Stimulated activated CD4-positive, alpha-beta T cell treated with anti-CD3 and anti-CD28 coated beads, Interleukin-12 subunit alpha, Interleukin-12 subunit beta, amount 100 ng/mL, for 24 hours (primary cell): Measurements from ENCODE around the gene SIRT6.
"Not testable (repeated sequence)": the region's sequence is repeated elsewhere in the genome, so short reads cannot be mapped to it uniquely, and the experiment has no call there.

ENCODE experiments used
- DNase-seq, 2 experiments: peaks; one replicate each; pipeline ENCODE4 v3.0.0-alpha.2; 2020; ENCODE audit warnings: low read depth in 2 of 2

Gene SIRT6

DNA sequence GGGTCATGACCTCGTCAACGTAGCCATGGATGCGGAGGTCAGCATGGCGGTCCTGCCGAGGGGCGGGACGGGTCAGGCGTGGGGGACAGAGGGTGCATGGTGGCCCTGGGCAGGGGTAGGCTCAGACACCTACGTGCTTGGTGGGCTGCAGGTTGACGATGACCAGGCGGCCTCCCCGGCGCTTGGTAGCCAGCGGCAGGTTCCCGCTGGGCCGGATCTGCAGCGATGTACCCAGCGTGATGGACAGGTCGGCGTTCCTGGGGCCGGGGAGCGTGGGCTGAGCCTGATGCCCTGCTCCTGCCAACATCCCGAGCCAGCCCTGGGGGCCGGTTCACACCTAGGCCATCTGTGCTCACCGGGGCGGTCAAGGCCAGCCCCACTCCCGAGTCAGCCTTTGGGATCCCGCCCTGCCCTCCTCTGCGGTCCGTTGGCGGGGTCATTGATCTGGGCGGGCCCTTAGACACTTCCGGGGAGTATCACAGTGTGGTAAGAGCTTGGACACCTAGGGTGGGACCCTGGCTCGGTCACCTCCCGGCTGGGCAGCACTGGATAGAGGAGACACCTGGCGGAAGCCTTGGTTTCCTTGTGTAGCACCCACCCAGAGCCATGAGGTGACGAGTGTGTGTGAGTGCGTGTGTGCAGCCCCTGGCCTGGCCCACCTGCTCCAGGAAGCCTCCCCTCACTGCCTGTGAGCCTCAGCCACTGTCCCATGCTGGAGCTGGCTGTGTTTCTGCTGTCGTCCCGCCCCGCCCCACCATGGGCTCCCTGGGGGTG, 7.3 kb downstream of the SIRT6 start:
- DNase-seq: no peak

DNA sequence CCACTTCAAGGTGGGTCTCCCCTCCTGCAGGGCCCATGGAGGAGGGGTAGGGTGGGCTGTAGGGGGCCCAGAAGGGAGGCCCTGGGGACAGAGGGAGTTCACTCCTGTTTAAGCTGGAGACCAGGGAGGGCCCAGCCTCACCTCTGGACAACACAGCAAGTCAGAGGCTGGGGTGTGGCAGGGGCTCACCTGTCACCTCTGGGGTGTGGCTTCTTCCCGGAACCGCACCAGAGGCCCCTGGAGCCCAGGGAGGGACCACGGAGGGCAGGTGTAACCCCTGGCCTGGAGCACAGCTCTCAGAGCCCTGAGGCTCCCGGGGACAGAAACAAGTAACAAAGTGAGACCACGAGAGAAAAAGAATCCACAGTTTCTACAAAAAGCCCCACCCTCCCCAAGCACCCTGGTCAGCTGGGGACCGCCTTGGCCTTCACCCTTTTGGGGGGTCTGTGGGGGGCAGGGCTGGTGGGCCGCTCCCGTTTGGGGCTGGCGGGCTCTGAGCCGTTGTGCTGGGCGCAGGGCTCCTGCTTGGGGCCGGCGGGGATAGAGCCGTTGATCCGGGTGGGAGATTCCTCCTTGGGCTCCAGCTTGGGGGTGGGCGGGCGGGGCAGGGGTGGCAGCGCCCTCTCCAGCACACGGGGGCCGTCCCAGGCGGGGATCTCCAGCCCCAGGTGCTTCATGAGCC, 8.0 kb downstream of the SIRT6 start:
- no peak for DNase-seq

DNA sequence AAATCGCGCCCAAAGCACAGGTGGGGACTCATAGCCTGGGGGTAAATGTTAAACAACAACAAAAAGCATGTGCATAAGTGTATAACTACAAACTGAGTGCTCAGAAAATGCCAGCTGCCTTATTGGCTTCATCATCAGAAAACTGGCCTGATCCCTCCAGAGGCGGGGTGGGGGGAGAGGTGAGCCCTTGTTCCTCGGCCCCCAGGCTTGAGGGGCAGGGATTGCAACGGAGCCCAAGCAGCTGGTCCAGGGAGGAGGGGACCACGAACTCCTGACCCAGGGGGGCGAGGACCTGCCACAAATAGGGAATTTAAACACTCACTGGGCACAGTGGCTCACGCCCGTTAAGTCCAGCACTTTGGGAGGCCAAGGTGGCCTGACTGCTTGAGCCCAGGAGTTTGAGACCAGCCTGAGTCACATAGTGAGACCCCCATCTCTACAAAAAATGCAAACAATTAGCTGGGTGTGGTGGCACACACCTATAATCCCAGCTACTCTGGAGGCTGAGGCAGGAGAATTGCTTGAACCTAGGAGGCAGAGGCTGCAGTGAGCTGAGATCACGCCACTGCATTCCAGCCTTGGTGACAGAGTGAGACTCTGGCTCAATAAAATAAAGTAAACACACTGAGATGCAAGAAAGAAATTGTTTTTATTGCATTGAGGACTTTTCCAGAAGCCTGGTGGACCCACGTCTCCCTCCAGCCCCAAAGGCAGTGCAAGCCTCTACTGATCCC, 8.7 kb downstream of the SIRT6 start:
- DNase-seq: no peak

DNA sequence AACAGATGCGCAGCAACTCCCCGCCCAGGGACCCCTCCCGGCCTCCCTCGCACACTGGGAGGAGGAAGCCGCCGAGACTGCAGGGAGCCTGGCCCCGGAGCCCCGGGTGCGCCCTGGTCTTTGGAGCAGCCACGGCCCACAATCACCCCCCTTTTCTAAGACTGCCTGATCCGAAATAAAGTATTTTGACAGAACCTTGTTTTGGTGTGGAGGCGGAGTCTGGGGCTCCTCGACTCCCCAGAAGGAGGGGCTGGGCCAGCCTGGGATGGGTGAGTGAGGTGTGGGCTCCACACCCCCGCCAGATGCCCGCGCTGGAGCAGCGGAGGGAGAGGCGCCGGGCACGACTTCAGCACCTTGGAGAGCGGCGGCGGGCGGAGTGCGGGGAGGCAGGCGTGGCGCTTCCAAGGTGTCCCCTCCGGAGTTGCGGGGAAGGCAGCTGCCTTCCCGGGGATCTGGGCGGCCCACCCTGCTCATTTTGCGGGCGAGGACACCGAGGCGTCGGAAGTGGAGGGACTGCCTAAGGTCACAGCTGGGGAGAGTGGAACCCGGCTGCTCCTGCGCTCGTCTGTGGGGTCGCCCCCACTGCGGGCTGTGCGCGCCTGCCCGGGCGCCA, 9.4 kb downstream of the SIRT6 start:
- DNase-seq: peak; percentile 31 to 51

DNA sequence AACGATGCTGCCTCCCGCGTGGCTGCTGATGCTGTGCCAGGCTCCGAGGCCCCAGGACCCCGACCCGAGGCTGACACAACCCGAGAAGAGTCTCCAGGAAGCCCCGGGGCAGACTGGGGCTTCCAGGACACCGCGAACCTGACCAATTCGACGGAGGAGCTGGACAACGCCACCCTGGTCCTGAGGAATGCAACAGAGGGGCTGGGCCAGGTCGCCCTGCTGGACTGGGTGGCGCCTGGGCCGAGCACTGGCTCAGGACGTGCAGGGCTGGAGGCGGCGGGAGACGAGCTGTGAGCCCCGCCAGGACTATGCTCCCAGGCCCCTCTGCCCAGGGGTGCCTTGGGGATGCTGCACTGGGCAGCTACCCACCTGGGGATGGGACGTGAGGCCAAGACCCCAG, 10.7 kb downstream of the SIRT6 start:
- DNase-seq: no peak

DNA sequence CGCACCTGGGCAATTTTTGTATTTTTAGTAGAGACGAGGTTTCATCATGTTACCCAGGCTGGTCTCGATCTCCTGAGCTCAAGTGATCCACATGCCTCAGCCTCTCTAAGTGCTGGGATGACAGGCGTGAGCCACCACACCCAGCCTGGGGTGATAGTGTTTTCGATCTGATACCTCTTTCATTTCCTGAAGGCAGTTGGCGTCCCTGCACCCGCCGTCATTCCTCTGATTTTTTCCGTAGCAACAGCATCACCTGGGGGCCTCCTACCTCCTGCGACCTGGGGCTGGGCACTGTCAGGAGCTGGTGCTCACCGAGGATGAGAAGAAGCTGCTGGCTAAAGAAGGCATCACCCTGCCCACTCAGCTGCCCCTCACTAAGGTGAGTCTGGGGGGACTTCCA, 18.1 kb downstream of the SIRT6 start:
- no peak for DNase-seq

DNA sequence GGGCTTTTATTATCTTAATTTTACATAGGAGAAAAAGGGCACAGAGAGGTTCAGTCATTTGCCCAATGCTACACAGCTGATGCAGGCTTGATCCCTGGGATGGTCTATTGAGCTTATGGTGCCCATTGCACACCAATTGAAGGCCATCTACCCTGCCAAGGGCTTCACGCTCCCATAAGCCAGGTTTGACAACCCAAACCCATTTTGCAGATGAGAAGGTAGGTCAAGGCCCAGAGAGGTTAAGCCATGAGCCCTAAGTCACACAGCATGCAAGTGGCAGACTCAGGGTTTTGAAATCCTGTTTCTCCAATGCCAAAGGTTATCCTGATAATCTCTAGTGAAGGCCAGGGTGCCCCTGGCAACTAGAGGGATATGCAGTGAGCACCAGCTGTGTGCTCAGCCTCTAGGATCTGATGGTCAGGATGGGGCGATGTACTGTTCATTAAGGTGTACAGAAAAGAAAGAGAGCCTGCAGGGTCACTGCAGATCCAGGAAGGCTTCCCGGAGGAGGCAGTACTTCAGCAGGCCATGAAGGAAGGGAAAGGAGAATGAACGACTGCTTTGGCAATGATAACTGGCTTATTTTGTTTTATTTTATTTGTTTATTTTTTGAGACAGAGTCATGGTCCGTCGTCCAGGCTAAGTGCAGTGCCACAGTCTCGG, 20.8 kb downstream of the SIRT6 start:
- DNase-seq: no peak

DNA sequence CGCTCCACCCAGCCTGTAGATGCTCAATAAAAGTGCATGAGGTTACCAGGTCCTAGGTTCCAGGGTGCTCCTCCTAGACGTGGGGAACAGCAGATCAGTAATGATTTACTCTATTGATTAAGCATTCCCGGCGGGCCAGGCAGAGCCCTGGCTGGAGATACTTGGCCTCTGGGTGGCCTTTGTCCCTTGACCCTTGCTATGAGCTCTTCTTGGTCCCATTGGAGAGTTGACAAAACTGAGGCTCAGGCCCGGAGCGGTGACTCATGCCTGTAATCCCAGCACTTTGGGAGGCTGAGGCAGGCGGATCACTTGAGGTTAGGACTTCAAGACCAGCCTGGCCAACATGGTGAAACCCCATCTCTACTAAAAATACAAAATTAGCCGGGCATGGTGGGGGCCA, 24.4 kb downstream of the SIRT6 start:
- DNase-seq: not testable (repeated sequence)

DNA sequence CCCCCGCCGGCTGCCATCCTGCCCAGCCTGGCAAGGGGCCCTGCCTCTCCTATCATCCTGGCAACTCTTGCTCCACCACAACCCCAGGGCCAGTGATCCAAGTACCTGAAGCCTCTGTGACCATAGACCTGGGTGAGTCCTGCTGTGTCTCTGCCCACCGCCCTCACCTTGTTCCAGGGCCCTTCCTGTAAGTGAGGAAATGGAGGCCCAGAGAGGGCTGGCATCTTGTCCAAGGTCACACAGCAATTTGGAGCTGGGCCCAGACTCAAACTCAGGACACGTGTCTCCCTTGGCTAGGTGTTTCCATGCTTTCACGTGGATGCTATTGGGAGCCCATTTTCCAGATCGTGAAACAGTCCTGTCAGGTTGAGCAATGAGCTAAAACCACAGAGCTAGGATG, 25.2 kb downstream of the SIRT6 start:
- no peak for DNase-seq

DNA sequence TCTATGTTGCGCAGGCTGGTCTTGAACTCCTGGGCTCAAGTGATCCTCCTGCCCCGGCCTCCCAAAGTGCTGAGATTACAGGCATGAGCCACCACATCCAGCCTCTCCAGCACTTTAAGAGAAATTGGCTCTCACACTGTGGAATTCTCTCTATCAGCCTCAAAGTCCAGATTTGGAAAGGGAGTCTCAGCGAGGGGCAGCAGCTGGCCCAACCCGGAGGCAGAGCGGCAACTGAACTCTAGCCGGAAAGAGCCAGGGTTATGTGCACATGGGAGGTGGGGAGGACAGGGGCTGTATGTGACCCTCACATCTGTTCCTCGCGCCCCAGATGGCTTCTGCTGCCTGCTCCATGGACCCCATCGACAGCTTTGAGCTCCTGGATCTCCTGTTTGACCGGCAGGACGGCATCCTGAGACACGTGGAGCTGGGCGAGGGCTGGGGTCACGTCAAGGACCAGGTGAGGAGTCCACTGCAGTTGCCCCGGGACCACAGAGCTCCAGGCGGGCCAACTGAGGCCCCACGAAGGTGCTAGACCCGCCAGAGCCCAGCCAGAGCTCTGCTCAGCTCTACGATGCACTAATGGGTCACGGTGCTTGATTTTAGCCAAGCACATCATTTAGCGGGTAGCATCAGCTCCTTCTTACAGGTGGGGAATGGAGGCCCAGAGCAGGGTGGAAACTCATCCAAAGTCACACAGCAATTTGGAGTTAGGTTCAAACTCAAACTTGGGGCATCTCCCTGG, 27.6 kb downstream of the SIRT6 start:
- no peak for DNase-seq

DNA sequence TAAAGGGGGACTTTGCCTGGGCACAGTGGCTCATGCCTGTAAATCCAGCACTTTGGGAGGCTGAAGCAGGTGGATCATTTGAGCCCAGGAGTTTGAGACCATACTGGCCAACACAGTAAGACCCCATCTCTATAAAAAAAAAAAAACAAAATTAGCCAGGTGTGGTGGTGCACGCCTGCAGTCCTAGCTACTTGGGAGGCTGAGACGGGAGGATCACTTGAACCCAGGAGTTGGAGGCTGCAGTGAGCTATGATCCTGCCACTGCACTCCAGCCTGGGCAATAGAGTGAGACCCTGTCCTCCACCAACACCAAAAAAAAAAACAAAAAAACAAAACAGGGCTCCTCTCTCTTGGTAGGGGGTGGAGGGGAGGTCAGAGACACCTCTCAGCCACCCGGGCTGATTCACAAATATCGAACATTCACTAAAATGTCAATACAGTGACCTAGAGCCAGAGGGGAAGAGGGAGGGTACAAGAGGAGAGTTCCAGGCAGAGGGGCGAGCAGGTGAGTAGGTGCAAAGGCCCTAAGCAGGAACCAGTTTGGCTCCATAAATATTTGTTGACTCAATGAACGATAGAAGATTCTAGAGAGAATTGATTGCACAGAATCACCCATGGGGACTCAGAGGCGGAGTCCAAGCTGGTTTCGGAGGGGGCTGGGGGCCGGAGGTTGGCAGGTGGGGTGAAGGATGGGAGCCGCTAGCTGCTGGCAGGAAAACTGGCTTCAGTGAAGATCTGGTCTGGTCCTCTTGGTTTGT, 29.9 kb downstream of the SIRT6 start:
- DNase-seq: no peak

DNA sequence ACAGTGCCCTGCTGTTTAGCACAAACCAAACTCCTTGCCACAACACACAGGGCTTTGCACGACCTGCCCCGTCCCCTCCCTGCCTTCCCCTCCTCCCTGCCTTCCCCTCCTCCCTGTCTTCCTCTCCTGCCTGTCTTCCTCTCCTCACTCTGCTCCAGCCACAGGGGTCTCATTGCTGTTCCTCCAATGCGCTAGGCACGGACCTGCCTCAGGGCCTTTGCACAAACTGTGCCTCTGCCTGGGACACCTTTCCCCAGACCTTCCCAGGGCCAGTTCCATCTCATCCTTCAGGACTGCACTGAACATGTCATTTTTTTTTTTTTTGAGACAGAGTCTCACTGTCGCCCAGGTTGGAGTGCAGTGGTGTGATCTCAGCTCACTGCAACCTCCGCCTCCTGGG, 30.7 kb downstream of the SIRT6 start:
- no peak for DNase-seq

DNA sequence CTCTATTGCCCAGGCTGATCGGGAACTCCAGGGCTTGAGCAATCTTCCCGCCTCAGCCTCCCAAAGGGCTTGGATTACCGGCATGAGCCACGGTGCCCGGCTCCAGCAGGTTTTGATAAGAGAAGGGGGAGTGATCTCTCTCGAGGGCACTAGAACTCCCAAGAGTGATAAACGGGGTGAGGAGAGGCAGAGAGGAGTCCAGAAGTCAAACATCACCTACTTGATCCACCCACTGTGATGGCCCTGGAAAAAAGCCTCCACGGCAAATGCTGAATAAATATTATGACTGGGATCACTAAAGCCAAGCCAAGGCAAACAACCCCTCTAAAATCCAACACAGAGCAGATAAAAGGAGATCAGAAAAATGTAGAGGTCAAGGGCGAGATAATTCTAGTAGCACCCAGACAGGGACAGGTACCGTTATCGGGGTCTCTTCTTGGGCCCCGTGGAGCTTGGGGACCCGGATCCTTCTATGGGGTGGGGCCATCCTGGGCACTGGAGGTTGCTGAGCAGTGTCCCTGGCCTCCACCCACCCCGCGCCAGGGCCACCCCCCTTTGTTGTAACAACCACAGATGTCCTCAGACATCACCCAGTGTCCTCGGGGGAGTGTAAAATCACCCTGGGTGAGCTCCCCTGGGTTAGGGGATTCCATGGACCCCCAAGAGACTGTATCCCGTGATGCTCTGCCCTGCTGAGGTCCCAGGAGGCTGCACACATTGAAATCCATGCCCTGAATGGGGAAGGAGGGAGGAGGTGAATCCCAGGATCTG, 32.7 kb downstream of the SIRT6 start:
- DNase-seq: no peak

DNA sequence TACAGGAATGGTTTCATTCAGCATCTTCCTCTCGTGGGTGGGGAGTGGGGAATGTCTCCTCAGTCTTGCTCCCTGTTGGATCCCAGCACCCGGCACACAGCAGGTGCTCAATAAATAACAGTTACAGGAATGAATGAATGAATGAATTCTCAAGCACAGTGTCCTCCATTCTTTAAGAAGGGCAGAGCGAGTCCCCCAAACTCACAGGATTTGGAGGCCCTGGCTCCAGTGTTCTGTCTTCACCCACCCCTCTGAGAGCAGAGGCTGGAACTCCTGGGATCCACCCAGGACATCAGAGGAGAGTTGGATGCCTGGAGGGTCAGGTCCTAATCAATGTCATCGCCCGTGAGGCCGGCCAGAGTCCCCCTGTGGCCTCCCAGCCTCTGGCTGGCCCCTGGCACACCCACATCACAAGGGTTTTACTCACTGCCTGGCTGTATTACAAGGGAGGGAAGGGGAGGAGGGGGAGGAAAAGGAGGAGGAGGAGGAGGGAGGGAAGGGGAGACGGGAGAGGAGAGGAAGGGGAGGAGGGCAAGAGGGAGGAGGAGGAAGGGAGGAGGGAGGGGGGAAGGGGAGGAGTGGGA, 37.6 kb downstream of the SIRT6 start:
- DNase-seq: no peak

DNA sequence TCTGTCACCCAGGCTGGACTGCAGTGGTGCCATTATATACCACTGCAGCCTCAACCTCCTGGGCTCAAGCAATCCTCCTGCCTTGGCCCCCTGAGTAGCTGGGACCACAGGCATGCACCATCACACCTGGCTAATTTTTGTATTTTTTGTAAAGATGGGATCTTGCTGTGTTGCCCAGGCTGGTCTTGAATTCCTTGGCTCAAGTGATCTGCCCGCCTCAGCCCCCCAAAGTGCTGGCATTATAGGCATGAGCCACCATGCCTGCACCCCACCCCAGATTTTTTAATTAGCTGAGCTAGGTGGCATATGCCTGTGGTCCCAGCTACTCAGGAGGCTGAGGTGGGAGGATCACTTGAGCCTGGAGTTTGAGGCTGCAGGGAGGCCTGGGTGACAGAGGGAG, 39.4 kb downstream of the SIRT6 start:
- not testable (repeated sequence) for DNase-seq

DNA sequence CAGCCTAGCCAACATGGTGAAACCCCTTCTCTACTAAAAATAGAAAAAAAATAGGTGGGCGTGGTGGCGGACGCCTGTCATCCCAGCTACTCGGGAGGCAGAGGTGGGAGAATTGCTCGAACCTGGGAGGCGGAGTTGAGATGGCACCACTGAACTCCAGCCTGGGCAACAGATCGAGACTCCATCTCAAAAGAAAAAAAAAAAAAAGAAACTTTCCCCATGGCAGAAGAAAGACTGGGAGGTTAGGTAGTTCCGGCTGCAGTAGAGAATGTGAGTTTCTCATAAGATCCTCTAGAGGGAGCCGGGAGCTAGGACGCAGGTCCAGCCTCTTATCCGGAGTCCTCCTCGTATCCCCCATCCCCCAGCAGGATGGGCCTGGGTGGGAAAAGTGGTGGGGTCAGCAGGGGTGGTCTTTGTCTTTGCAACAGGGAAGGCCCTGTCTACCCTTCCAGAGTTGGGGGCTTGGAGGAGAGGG, 42.1 kb downstream of the SIRT6 start:
- no peak for DNase-seq

DNA sequence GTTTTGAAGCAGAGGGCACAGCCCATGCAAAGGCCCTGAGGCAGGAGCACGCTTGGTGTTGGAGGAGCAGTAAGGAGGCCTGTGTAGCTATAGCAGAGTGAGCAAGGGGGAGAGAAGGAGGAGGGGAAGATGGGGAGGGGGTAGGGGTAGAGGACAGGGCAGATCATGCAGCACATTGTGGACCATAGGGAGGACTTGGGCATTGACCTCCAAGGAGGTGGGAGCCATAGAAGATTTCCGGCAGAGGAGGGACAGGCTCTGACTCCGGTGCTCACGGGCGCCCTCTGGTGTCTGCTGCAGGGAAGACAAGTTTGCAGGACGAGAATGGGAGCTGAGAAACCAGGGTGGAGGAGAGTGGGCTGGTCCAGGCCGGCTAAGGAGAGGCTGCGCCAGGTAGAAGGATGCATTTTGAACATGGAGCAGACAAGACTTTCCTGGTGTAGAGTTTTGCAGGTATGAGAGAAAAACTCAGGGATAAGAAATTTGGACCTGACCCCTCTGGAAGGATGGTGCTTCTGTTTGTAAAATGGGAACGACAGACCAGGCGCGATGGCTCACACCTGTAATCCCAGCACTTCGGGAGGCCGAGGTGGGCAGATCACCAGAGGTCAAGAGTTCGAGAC, 42.6 kb downstream of the SIRT6 start:
- DNase-seq: peak; percentile 76 to 96

DNA sequence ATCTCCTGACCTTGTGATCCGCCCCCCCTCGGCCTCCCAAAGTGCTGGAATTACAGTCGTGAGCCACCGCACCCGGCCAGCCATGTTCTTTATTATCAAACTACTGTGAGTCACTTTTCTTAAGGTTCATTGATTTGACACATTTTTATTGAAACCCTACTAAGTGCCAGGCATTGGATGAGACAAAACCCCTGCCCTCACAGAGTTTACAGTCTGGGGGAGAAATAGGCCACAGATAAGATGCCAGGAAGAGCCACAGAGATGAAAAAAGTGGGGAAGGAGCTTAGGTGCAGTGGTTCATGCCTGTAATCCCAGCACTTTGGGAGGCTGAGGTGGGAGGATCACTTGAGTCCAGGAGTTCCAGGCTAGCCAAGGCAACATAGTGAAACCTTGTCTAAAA, 43.9 kb downstream of the SIRT6 start:
- DNase-seq: no peak

DNA sequence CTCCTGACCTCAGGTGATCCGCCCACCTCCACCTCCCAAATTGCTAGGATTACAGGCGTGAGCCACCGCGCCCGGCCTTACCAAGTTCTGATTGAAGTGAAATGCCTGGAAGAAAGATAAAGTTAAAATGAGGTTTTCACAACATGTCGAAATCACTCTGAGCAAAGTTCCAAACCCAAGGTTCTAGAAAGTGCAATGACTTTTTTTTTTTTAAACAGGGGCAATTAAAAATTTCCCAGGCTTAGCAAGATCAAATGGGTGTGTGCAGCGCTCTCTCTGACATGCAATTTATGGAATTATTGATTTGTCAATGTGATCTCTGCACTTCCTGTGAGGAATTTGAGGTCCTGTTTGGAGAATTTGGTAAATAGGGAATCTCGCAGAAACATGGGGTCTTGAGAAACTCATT, 45.7 kb downstream of the SIRT6 start:
- DNase-seq: no peak
